ENCODE results near the gene ZFAND2B. TPM values are rescaled to one million over a fixed set of nuclear protein-coding genes. Genes with fewer than 3 reads are reported as not detected.

The ZFAND2B gene
- total RNA-seq, 2 experiments from 2014 or later: 65.9 to 67.4 TPM

DNA sequence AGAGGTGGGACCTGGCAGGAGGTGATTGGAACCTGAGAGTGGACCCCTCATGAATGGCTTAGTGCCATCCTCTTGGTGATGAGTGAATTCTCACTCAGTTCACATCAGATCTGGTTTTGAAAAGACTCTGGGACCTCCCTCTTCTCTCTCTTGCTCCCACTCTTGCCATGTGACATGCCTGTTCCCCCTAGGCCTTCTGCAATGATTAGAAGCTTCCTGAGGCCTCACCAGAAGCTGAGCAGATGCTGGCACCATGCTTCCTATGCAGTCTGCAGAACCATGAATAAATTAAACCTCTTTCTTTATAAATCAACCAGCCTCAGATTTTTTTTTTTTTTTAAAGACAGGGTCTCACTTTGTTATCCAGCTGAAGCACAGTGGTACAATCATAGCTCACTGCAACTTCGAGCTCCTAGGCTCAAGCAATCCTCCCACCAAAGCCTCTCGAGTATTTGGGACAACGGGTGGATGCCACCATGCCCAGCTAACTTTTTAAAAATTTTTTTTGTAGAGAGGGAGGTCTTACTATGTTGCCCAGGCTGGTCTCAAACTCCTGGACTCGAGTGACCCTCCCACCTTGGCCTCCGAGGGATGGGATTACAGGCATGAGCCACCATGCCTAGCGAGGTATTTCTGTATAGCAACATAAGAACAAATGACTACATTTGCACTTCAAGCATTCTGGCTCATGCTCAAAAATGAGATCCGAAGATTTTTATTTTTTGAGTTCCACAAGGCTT is 2.0 kb upstream of the ZFAND2B start:
- ChIA-PET POLR2A (no interaction called here), CTCF (interaction anchor here (0.7 to 1.0 kb wide), 2 partner anchors 76 to 90 kb away, joined by 3 to 7 read pairs; no protein-coding TSS in a partner anchor)
- no peaks in the 10 kb centered on the region for H3K27me3 ChIP-seq (ENCODE audit: control insufficient read depth in 1 of 2, insufficient read depth in 2 of 2, low read length in 2 of 2)
- ATAC-seq (ENCODE audit: poor library complexity) (no peak), DNase-seq (peak in 1 of 14 experiments; percentile 0)
- peaks cover 38% of the 10 kb centered on the region for H3K4me1 ChIP-seq (ENCODE audit: insufficient read depth, low read length)
- H3K4me3 ChIP-seq (ENCODE audit: low read length): no peak overlapping the region
- peaks cover 20% of the 10 kb centered on the region for H3K36me3 Mint-ChIP-seq (ENCODE audit: low read depth)
- no peak overlapping the region for H3K4me3 Mint-ChIP-seq
- no peaks in the 10 kb centered on the region for H3K9me3 Mint-ChIP-seq
- H3K27ac ChIP-seq (ENCODE audit: low read depth in 1 of 2, low read length in 2 of 2): no peak overlapping the region
- peak overlapping the region; percentile 93 for H3K27ac Mint-ChIP-seq
- TF ChIP-seq, protein P1, sequence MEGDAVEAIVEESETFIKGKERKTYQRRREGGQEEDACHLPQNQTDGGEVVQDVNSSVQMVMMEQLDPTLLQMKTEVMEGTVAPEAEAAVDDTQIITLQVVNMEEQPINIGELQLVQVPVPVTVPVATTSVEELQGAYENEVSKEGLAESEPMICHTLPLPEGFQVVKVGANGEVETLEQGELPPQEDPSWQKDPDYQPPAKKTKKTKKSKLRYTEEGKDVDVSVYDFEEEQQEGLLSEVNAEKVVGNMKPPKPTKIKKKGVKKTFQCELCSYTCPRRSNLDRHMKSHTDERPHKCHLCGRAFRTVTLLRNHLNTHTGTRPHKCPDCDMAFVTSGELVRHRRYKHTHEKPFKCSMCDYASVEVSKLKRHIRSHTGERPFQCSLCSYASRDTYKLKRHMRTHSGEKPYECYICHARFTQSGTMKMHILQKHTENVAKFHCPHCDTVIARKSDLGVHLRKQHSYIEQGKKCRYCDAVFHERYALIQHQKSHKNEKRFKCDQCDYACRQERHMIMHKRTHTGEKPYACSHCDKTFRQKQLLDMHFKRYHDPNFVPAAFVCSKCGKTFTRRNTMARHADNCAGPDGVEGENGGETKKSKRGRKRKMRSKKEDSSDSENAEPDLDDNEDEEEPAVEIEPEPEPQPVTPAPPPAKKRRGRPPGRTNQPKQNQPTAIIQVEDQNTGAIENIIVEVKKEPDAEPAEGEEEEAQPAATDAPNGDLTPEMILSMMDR (IDR thresholded peaks at IDR 0.05): no peak
- peaks cover 39% of the 10 kb centered on the region for H3K4me1 Mint-ChIP-seq (ENCODE audit: low read depth)
- peaks cover 0 to 3% of the 10 kb centered on the region in 2 experiments for H3K9me3 ChIP-seq (ENCODE audit: control insufficient read depth in 1 of 2, insufficient read depth in 1 of 2, low read length in 2 of 2)
- intact Hi-C loops (cut with DNase I, micrococcal nuclease): loop anchor here in 1 of 2 experiments (10.0 kb wide), 2 partner anchors 180 to 340 kb away; partner anchors contain the start of genes CHPF, DNPEP and TMEM198
- peaks cover 20% of the 10 kb centered on the region for H3K36me3 ChIP-seq (ENCODE audit: insufficient read depth, low read length)
- H3K27me3 Mint-ChIP-seq: peaks cover under 1% of the 10 kb centered on the region

DNA sequence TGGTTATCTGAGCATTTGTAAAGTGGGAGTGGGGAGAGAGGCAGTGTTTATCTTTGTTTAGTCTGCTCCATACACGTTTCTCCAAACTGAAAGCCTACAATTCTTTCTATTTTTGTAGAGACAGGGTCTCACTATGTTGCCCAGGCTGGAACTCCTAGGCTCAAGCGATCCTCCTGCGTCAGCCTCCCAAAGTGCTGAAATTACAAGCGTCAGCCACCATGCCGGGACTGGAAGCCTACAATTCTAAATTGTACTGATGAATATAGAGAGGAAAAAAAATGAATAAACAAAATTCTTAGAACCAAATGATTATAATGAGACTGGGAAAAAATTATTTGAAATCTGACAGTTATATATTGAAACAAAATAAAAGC is 1.4 kb upstream of the ZFAND2B start:
- H3K4me3 Mint-ChIP-seq: peak overlapping the region; percentile 65
- peaks cover 0 to 3% of the 10 kb centered on the region in 2 experiments for H3K9me3 ChIP-seq (ENCODE audit: control insufficient read depth in 1 of 2, insufficient read depth in 1 of 2, low read length in 2 of 2)
- H3K36me3 Mint-ChIP-seq (ENCODE audit: low read depth): peaks cover 21% of the 10 kb centered on the region
- intact Hi-C loops (cut with DNase I, micrococcal nuclease): loop anchor here in 1 of 2 experiments (10.0 kb wide), 2 partner anchors 180 to 340 kb away; partner anchors contain the start of genes CHPF, DNPEP and TMEM198
- no peak overlapping the region for H3K27ac ChIP-seq (ENCODE audit: low read depth in 1 of 2, low read length in 2 of 2)
- H3K4me1 ChIP-seq (ENCODE audit: insufficient read depth, low read length): peaks cover 39% of the 10 kb centered on the region
- H3K9me3 Mint-ChIP-seq: no peaks in the 10 kb centered on the region
- H3K36me3 ChIP-seq (ENCODE audit: insufficient read depth, low read length): peaks cover 21% of the 10 kb centered on the region
- no peak for DNase-seq
- ChIA-PET CTCF (interaction anchor here (0.7 to 2.9 kb wide), 3 partner anchors 34 to 75 kb away, joined by 3 to 17 read pairs (median 5); partner anchors contain the start of gene NHEJ1), POLR2A (interaction anchor here (1.2 to 2.4 kb wide), 5 partner anchors 9 to 48 kb away, joined by 4 to 41 read pairs (median 17); partner anchors contain the start of genes TUBA4A and TUBA4B)
- peak overlapping the region; percentile 93 for H3K27ac Mint-ChIP-seq
- no peak for ATAC-seq (ENCODE audit: poor library complexity)
- H3K27me3 Mint-ChIP-seq: no peaks in the 10 kb centered on the region
- no peak overlapping the region for H3K4me3 ChIP-seq (ENCODE audit: low read length)
- H3K27me3 ChIP-seq (ENCODE audit: control insufficient read depth in 1 of 2, insufficient read depth in 2 of 2, low read length in 2 of 2): no peaks in the 10 kb centered on the region
- TF ChIP-seq, protein P1 (IDR thresholded peaks at IDR 0.05): no peak
- H3K4me1 Mint-ChIP-seq (ENCODE audit: low read depth): peaks cover 40% of the 10 kb centered on the region

DNA sequence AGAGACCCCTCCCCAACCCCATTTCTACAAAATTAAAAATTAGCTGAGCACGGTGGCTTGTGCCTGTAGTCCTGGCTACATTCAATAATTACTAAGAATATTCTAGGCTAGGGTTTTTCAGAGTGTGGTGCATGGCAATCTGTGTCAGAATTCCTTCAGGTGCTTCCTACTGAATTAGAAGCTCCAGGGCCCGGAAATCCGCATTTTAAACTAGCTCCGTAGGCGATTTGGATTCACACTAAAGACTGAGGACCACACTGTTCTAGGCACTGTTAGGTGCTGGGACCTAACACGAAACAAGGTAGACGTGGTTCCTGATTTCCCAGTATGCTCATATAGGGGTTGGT is 628 bp upstream of the ZFAND2B start:
- peaks cover 21% of the 10 kb centered on the region for H3K36me3 ChIP-seq (ENCODE audit: insufficient read depth, low read length)
- H3K9me3 Mint-ChIP-seq: no peaks in the 10 kb centered on the region
- no peaks in the 10 kb centered on the region for H3K27me3 Mint-ChIP-seq
- H3K27ac Mint-ChIP-seq: peak overlapping the region; percentile 93
- TF ChIP-seq, protein P1 (IDR thresholded peaks at IDR 0.05): no peak
- H3K9me3 ChIP-seq (ENCODE audit: control insufficient read depth in 1 of 2, insufficient read depth in 1 of 2, low read length in 2 of 2): peaks cover 0 to 3% of the 10 kb centered on the region in 2 experiments
- peak overlapping the region; percentile 89 to 90 for H3K27ac ChIP-seq (ENCODE audit: low read depth in 1 of 2, low read length in 2 of 2)
- CTCF ChIA-PET: interaction anchor here (0.9 to 4.2 kb wide), 10 partner anchors 13 to 226 kb away, joined by 3 to 32 read pairs (median 5); partner anchors contain the start of genes CNPPD1, DNPEP and NHEJ1
- H3K27me3 ChIP-seq (ENCODE audit: control insufficient read depth in 1 of 2, insufficient read depth in 2 of 2, low read length in 2 of 2): no peaks in the 10 kb centered on the region
- H3K4me3 Mint-ChIP-seq: peak overlapping the region; percentile 90
- ATAC-seq (ENCODE audit: poor library complexity) (no peak), DNase-seq (no peak)
- H3K4me1 Mint-ChIP-seq (ENCODE audit: low read depth): peaks cover 41% of the 10 kb centered on the region
- intact Hi-C loops (cut with DNase I, micrococcal nuclease): loop anchor here (1.0 to 10.0 kb wide), 6 partner anchors 28 to 339 kb away; partner anchors contain the start of genes CHPF (in 1 of the 2), DNAJB2 (in 1 of the 2), DNPEP (in 1 of the 2) and RETREG2 (in 1 of the 2)
- H3K36me3 Mint-ChIP-seq (ENCODE audit: low read depth): peaks cover 21% of the 10 kb centered on the region
- H3K4me3 ChIP-seq (ENCODE audit: low read length): peak overlapping the region; percentile 69
- H3K4me1 ChIP-seq (ENCODE audit: insufficient read depth, low read length): peaks cover 47% of the 10 kb centered on the region
- POLR2A ChIA-PET: interaction anchor here (1.0 to 4.8 kb wide), 20 partner anchors 9 to 182 kb away, joined by 3 to 139 read pairs (median 13); partner anchors contain the start of genes ABCB6, ANKZF1, ATG9A and CNPPD1
